K562 (cell line): ENCODE data around the gene APEX2.

Experiments
- BHLHE40 ChIP-seq: IDR thresholded peaks from 2 replicates; pipeline ENCODE4 v1.6.1; 2011; ENCODE audit warnings: low read length, improper control_type of control experiment
- CBFA2T3 ChIP-seq: fragments of 450-650 bp; IDR thresholded peaks from 2 replicates; pipeline ENCODE4 v1.6.1; 2017
- CREB1 ChIP-seq, 2 experiments: sonication (generic) in 1 of 2; formaldehyde crosslinking in 1 of 2; IDR thresholded peaks; 2 replicates each; pipeline versions ENCODE4 v1.6.1 to v1.8.0; 2012 to 2022; ENCODE audit warnings: inconsistent platforms in 1 of 2, mild to moderate bottlenecking in 1 of 2, missing genetic modification reagents in 1 of 2, moderate library complexity in 1 of 2
- ELF1 ChIP-seq: fragments of 200-800 bp; sonication (Bioruptor generic); IDR thresholded peaks from 2 replicates; pipeline ENCODE4 v1.6.1; 2016; ENCODE audit warnings: missing genetic modification characterization, missing compliant biosample characterization
- GABPA ChIP-seq: fragments of 200-800 bp; sonication (Bioruptor generic); conservative IDR thresholded peaks from 2 replicates; pipeline ENCODE4 v1.6.1; 2016; ENCODE audit warnings: low read depth, missing genetic modification characterization, missing compliant biosample characterization
- POLR2AphosphoS2 ChIP-seq: IDR thresholded peaks from 2 replicates; pipeline ENCODE4 v1.6.1; 2012; ENCODE audit warnings: low read length, improper control_type of control experiment
- SREBF2 ChIP-seq: sonication (generic); formaldehyde crosslinking; IDR thresholded peaks from 2 replicates; pipeline ENCODE4 v1.4.0; 2020; ENCODE audit warnings: mild to moderate bottlenecking, missing genetic modification reagents
- TF ChIP-seq, protein P1 (sequence below), 3 experiments: IDR thresholded peaks in 2 of 3; conservative IDR thresholded peaks in 1 of 3; 2 replicates each; pipeline ENCODE4 v1.5.1; 2011 to 2012; ENCODE audit warnings: low read length in 3 of 3, mild to moderate bottlenecking in 3 of 3, control low read depth in 2 of 3, improper control_type of control experiment in 1 of 3, inconsistent platforms in 1 of 3, low read depth in 1 of 3, mixed read lengths in 1 of 3, moderate library complexity in 1 of 3; ENCODE audit not compliant: insufficient read depth in 2 of 3
- TF ChIP-seq, protein P2 (sequence below): fragments of 200-400 bp; formaldehyde crosslinking; IDR thresholded peaks from 2 replicates; pipeline ENCODE4 v1.6.1; 2017; ENCODE audit warnings: mild to moderate bottlenecking, low read depth, low read length, moderate library complexity

GRCh38 chrX:55006827-55007621 lies 6.9 kb downstream of the APEX2 start:
- TF ChIP-seq, protein P1, sequence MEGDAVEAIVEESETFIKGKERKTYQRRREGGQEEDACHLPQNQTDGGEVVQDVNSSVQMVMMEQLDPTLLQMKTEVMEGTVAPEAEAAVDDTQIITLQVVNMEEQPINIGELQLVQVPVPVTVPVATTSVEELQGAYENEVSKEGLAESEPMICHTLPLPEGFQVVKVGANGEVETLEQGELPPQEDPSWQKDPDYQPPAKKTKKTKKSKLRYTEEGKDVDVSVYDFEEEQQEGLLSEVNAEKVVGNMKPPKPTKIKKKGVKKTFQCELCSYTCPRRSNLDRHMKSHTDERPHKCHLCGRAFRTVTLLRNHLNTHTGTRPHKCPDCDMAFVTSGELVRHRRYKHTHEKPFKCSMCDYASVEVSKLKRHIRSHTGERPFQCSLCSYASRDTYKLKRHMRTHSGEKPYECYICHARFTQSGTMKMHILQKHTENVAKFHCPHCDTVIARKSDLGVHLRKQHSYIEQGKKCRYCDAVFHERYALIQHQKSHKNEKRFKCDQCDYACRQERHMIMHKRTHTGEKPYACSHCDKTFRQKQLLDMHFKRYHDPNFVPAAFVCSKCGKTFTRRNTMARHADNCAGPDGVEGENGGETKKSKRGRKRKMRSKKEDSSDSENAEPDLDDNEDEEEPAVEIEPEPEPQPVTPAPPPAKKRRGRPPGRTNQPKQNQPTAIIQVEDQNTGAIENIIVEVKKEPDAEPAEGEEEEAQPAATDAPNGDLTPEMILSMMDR (IDR thresholded peaks at IDR 0.05 in 2 of 3, conservative IDR thresholded peaks at IDR 0.05 in 1 of 3; ENCODE audit: insufficient read depth in 2 of 3, low read depth in 1 of 3, low read length in 3 of 3) = no peak
- no peak for TF ChIP-seq GABPA
- no peak for TF ChIP-seq ELF1 (tag)
- TF ChIP-seq CREB1 (IDR thresholded peaks at IDR 0.05) = no peak
- TF ChIP-seq CREB1 (CRISPR knock-in tag; IDR thresholded peaks at IDR 0.05) = no peak
- TF ChIP-seq CBFA2T3 = no peak
- TF ChIP-seq POLR2AphosphoS2 = no peak
- TF ChIP-seq, protein P2, sequence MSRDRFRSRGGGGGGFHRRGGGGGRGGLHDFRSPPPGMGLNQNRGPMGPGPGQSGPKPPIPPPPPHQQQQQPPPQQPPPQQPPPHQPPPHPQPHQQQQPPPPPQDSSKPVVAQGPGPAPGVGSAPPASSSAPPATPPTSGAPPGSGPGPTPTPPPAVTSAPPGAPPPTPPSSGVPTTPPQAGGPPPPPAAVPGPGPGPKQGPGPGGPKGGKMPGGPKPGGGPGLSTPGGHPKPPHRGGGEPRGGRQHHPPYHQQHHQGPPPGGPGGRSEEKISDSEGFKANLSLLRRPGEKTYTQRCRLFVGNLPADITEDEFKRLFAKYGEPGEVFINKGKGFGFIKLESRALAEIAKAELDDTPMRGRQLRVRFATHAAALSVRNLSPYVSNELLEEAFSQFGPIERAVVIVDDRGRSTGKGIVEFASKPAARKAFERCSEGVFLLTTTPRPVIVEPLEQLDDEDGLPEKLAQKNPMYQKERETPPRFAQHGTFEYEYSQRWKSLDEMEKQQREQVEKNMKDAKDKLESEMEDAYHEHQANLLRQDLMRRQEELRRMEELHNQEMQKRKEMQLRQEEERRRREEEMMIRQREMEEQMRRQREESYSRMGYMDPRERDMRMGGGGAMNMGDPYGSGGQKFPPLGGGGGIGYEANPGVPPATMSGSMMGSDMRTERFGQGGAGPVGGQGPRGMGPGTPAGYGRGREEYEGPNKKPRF = no peak
- no peak for TF ChIP-seq SREBF2 (CRISPR knock-in tag)
- no peak for TF ChIP-seq BHLHE40
